Measurements from ENCODE around the gene FTCD.

DNA sequence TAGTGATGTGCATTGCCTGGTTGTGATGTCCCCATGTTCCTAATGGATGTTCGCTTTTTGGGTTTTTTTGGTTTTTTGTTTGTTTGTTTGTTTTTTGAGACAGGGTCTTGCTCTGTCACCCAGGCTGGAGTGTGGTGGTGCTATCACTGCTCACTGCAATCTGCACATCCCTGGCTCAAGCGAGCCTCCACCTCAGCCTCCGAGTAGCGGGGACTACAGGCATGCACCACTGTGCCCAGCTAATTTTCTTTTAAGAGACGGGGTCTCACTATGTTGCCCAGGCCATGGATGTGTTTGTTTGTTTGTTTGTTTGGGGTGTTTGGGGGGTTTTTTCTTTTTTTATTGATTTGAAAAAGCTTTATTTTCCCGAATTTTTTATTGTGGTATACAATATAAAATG, 55.4 kb downstream of the FTCD start:
- TF ChIP-seq, protein P1, sequence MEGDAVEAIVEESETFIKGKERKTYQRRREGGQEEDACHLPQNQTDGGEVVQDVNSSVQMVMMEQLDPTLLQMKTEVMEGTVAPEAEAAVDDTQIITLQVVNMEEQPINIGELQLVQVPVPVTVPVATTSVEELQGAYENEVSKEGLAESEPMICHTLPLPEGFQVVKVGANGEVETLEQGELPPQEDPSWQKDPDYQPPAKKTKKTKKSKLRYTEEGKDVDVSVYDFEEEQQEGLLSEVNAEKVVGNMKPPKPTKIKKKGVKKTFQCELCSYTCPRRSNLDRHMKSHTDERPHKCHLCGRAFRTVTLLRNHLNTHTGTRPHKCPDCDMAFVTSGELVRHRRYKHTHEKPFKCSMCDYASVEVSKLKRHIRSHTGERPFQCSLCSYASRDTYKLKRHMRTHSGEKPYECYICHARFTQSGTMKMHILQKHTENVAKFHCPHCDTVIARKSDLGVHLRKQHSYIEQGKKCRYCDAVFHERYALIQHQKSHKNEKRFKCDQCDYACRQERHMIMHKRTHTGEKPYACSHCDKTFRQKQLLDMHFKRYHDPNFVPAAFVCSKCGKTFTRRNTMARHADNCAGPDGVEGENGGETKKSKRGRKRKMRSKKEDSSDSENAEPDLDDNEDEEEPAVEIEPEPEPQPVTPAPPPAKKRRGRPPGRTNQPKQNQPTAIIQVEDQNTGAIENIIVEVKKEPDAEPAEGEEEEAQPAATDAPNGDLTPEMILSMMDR (IDR thresholded peaks at IDR 0.05) = no peak
- TF ChIP-seq POLR2AphosphoS5 (IDR thresholded peaks at IDR 0.05) = no peak
- TF ChIP-seq POLR2A (IDR thresholded peaks at IDR 0.05) = no peak
- no peak for TF ChIP-seq EP300 (IDR thresholded peaks at IDR 0.05)
